Naive thymus-derived CD8-positive, alpha-beta T cell (primary cell): ENCODE data around the gene GCKR. TPM values are rescaled to one million over a fixed set of nuclear protein-coding genes. Genes with fewer than 3 reads are reported as not detected.
"Not testable (repeated sequence)": the region's sequence is repeated elsewhere in the genome, so short reads cannot be mapped to it uniquely, and the experiment has no call there.

ENCODE experiments used
- ATAC-seq, 2 donors: fragments of 150-1000 bp; cut with Tn5 transposase in 1 of 2; sonication (Bioruptor Pico), chemical (Tn5 transposase) in 1 of 2; 1 replicate in 1 of 2; 2 replicates in 1 of 2; pipeline ENCODE4 v1.10.0; 2021; ENCODE audit warnings: mild to moderate bottlenecking in 2 of 2, moderate library complexity in 2 of 2
- POLR2A ChIA-PET: fragments of 350-600 bp; sonication (Branson Sonifier 250); formaldehyde crosslinking; loops from one replicate; lab custom pipeline; 2021; ENCODE audit warnings: antibody characterized with exemption; lab: Charles Lee
- DNase-seq, 10 donors: peaks; one replicate each; pipeline versions ENCODE4 v3.0.0 to v3.0.0-alpha.2; 2020 to 2022
- H3K27ac Mint-ChIP-seq, 10 donors: one replicate each; pipeline ENCODE4 v1.8.0; 2020 to 2022; ENCODE audit warnings: mild to moderate bottlenecking in 10 of 10, mixed read lengths in 10 of 10, moderate library complexity in 4 of 10, inconsistent platforms in 1 of 10
- H3K27me3 Mint-ChIP-seq, 5 donors: one replicate each; pipeline ENCODE4 v1.8.0; 2021 to 2022; ENCODE audit warnings: mixed read lengths in 5 of 5
- H3K36me3 Mint-ChIP-seq, 3 donors: one replicate each; pipeline ENCODE4 v1.8.0; 2020 to 2022; ENCODE audit warnings: mixed read lengths in 3 of 3, mild to moderate bottlenecking in 2 of 3, inconsistent platforms in 1 of 3
- H3K4me1 Mint-ChIP-seq, 4 donors: one replicate each; pipeline ENCODE4 v1.8.0; 2021 to 2022; ENCODE audit warnings: mixed read lengths in 4 of 4
- H3K4me3 Mint-ChIP-seq, 10 donors: one replicate each; pipeline ENCODE4 v1.8.0; 2020 to 2022; ENCODE audit warnings: mild to moderate bottlenecking in 10 of 10, mixed read lengths in 10 of 10, moderate library complexity in 6 of 10, inconsistent platforms in 1 of 10
- H3K9me3 Mint-ChIP-seq, 9 donors: one replicate each; pipeline ENCODE4 v1.8.0; 2020 to 2022; ENCODE audit warnings: mixed read lengths in 9 of 9, mild to moderate bottlenecking in 3 of 9, inconsistent platforms in 1 of 9, moderate library complexity in 1 of 9
- polyA plus RNA-seq, 3 donors: library from polyadenylated mRNA; unstranded; fragments of 300-500 nt; fragmentation: Illumina TruSeq; gene quantifications; one replicate each; pipeline ENCODE4 v1.2.3, GENCODE V29; 2021
- total RNA-seq, 8 experiments: library from RNA in 2 of 8; stranded (reverse) in 2 of 8; gene quantifications; one replicate each; pipeline ENCODE4 v1.2.3 and lab custom pipeline; 2021 to 2026

GCKR gene
- total and polyA plus RNA-seq, 5 experiments from 2014 or later = not detected

GRCh38 chr2:27518782-27519113 lies 22.1 kb downstream of the GCKR start:
- peaks cover 6 to 22% (median 14%) of the 10 kb centered on the region in 5 donors for H3K27me3 Mint-ChIP-seq
- no peak for DNase-seq
- H3K36me3 Mint-ChIP-seq = peaks cover 0 to 4% (median 0%) of the 10 kb centered on the region in 3 donors
- H3K4me1 Mint-ChIP-seq = no peaks in the 10 kb centered on the region
- ATAC-seq = no peak
- POLR2A ChIA-PET = no interaction called here
- H3K4me3 Mint-ChIP-seq = no peak overlapping the region
- no peak overlapping the region for H3K27ac Mint-ChIP-seq
- no peaks in the 10 kb centered on the region for H3K9me3 Mint-ChIP-seq

- Mint-ChIP-seq H3K4me3 (no peak overlapping the region), H3K27me3 (peaks cover 13 to 33% (median 23%) of the 10 kb centered on the region in 5 donors), H3K9me3 (no peaks in the 10 kb centered on the region), H3K36me3 (peaks cover 0 to 4% (median 0%) of the 10 kb centered on the region in 3 donors), H3K4me1 (no peaks in the 10 kb centered on the region), H3K27ac (peak overlapping the region in 1 of 10 donors; percentile 9)
- DNase-seq (no peak), ATAC-seq (no peak)
- POLR2A ChIA-PET = no interaction called here
These were observed 23.7 kb downstream of the GCKR start for GRCh38 chr2:27520316-27520715.

- peaks cover 20 to 54% (median 24%) of the 10 kb centered on the region in 5 donors for H3K27me3 Mint-ChIP-seq
- H3K4me1 Mint-ChIP-seq = no peaks in the 10 kb centered on the region
- DNase-seq = no peak
- no peak for ATAC-seq
- POLR2A ChIA-PET = no interaction called here
- H3K4me3 Mint-ChIP-seq = no peak overlapping the region
- no peak overlapping the region for H3K27ac Mint-ChIP-seq
- H3K9me3 Mint-ChIP-seq = no peaks in the 10 kb centered on the region
- peaks cover 0 to 4% (median 0%) of the 10 kb centered on the region in 3 donors for H3K36me3 Mint-ChIP-seq
These were observed 25.8 kb downstream of the GCKR start for GRCh38 chr2:27522400-27522945.

GRCh38 chr2:27527182-27527581 lies 30.5 kb downstream of the GCKR start:
- POLR2A ChIA-PET = no interaction called here

GRCh38 chr2:27531983-27532382 lies 35.3 kb downstream of the GCKR start:
- Mint-ChIP-seq H3K9me3 (no peaks in the 10 kb centered on the region), H3K27me3 (peaks cover 4 to 19% (median 7%) of the 10 kb centered on the region in 5 donors), H3K36me3 (no peaks in the 10 kb centered on the region), H3K4me3 (no peak overlapping the region), H3K4me1 (no peaks in the 10 kb centered on the region), H3K27ac (no peak overlapping the region)
- ATAC-seq = no peak
- DNase-seq = no peak
- POLR2A ChIA-PET = no interaction called here

More at GRCh38 chr2:27527182-27527581, 30.5 kb downstream of the GCKR start:
- Mint-ChIP-seq H3K27me3 (peaks cover 17 to 40% (median 20%) of the 10 kb centered on the region in 5 donors), H3K4me1 (no peaks in the 10 kb centered on the region), H3K4me3 (no peak overlapping the region), H3K9me3 (no peaks in the 10 kb centered on the region), H3K27ac (no peak overlapping the region), H3K36me3 (no peaks in the 10 kb centered on the region)
- ATAC-seq (no peak), DNase-seq (no peak)

GRCh38 chr2:27537287-27537686 lies 40.6 kb downstream of the GCKR start:
- ATAC-seq (no peak), DNase-seq (no peak)
- Mint-ChIP-seq H3K27me3 (peaks cover 1 to 12% (median 8%) of the 10 kb centered on the region in 5 donors), H3K4me1 (no peaks in the 10 kb centered on the region), H3K36me3 (no peaks in the 10 kb centered on the region), H3K27ac (peak overlapping the region in 1 of 10 donors; percentile 39), H3K4me3 (no peak overlapping the region), H3K9me3 (peaks cover 0 to 4% (median 0%) of the 10 kb centered on the region in 9 donors)
- POLR2A ChIA-PET = no interaction called here

GRCh38 chr2:27538839-27539450 lies 42.3 kb downstream of the GCKR start:
- H3K36me3 Mint-ChIP-seq, H3K4me3 Mint-ChIP-seq, ATAC-seq, H3K9me3 Mint-ChIP-seq, H3K27me3 Mint-ChIP-seq, H3K4me1 Mint-ChIP-seq, POLR2A ChIA-PET, DNase-seq: not testable (repeated sequence)
- H3K27ac Mint-ChIP-seq = peak overlapping the region in 1 of 10 donors; percentile 31

GRCh38 chr2:27539649-27540048 lies 43.0 kb downstream of the GCKR start:
- POLR2A ChIA-PET, H3K27ac Mint-ChIP-seq, H3K4me1 Mint-ChIP-seq, ATAC-seq, H3K27me3 Mint-ChIP-seq, H3K9me3 Mint-ChIP-seq, H3K4me3 Mint-ChIP-seq, DNase-seq, H3K36me3 Mint-ChIP-seq: not testable (repeated sequence)

GRCh38 chr2:27544143-27544821 lies 47.6 kb downstream of the GCKR start:
- DNase-seq (no peak), ATAC-seq (no peak)
- Mint-ChIP-seq H3K4me3 (no peak overlapping the region), H3K27me3 (no peaks in the 10 kb centered on the region), H3K36me3 (peaks cover 0 to 2% (median 0%) of the 10 kb centered on the region in 3 donors), H3K4me1 (no peaks in the 10 kb centered on the region), H3K27ac (no peak overlapping the region), H3K9me3 (peaks cover 0 to 10% (median 4%) of the 10 kb centered on the region in 9 donors)
- POLR2A ChIA-PET = no interaction called here

- H3K27ac Mint-ChIP-seq = no peak overlapping the region
- POLR2A ChIA-PET = no interaction called here
- ATAC-seq (no peak), DNase-seq (no peak)
- no peaks in the 10 kb centered on the region for H3K4me1 Mint-ChIP-seq
- H3K4me3 Mint-ChIP-seq = no peak overlapping the region
- peaks cover 0 to 2% (median 0%) of the 10 kb centered on the region in 3 donors for H3K36me3 Mint-ChIP-seq
- H3K9me3 Mint-ChIP-seq = peaks cover 0 to 10% (median 4%) of the 10 kb centered on the region in 9 donors
- H3K27me3 Mint-ChIP-seq = no peaks in the 10 kb centered on the region
These were observed 48.9 kb downstream of the GCKR start for GRCh38 chr2:27545348-27546141.

- POLR2A ChIA-PET = no interaction called here
- Mint-ChIP-seq H3K36me3 (peaks cover 0 to 2% (median 0%) of the 10 kb centered on the region in 3 donors), H3K4me3 (no peak overlapping the region), H3K27me3 (peaks cover 0 to 7% (median 0%) of the 10 kb centered on the region in 5 donors), H3K4me1 (no peaks in the 10 kb centered on the region), H3K9me3 (peaks cover 0 to 10% (median 4%) of the 10 kb centered on the region in 9 donors), H3K27ac (no peak overlapping the region)
- ATAC-seq (no peak), DNase-seq (no peak)
These were observed 52.7 kb downstream of the GCKR start for GRCh38 chr2:27549303-27549702.

- H3K4me1 Mint-ChIP-seq = no peaks in the 10 kb centered on the region
- ATAC-seq (no peak), DNase-seq (no peak)
- H3K27me3 Mint-ChIP-seq = peaks cover 0 to 12% (median 3%) of the 10 kb centered on the region in 5 donors
- no peak overlapping the region for H3K4me3 Mint-ChIP-seq
- no peak overlapping the region for H3K27ac Mint-ChIP-seq
- H3K9me3 Mint-ChIP-seq = peaks cover 0 to 8% (median 0%) of the 10 kb centered on the region in 9 donors
- POLR2A ChIA-PET = no interaction called here
- H3K36me3 Mint-ChIP-seq = no peaks in the 10 kb centered on the region
These were observed 54.9 kb downstream of the GCKR start for GRCh38 chr2:27551514-27551913.

GRCh38 chr2:27552941-27553340 lies 56.3 kb downstream of the GCKR start:
- Mint-ChIP-seq H3K9me3 (no peaks in the 10 kb centered on the region), H3K27me3 (peaks cover 0 to 12% (median 3%) of the 10 kb centered on the region in 5 donors), H3K4me1 (no peaks in the 10 kb centered on the region), H3K36me3 (no peaks in the 10 kb centered on the region), H3K27ac (no peak overlapping the region), H3K4me3 (no peak overlapping the region)
- POLR2A ChIA-PET = no interaction called here
- ATAC-seq (no peak), DNase-seq (no peak)
